HepG2 (cell line): ENCODE data around the gene SLC23A3. TPM values are rescaled to one million over a fixed set of nuclear protein-coding genes. Genes with fewer than 3 reads are reported as not detected.

Experiments used
- HOXA3 ChIP-seq: sonication (generic); formaldehyde crosslinking; IDR thresholded peaks from 2 replicates; pipeline ENCODE4 v1.5.0; 2020; ENCODE audit warnings: missing genetic modification reagents
- ISL2 ChIP-seq: sonication (generic); formaldehyde crosslinking; IDR thresholded peaks from 2 replicates; pipeline ENCODE4 v1.5.0; 2020; ENCODE audit warnings: missing genetic modification reagents
- KLF16 ChIP-seq, 2 experiments: sonication (generic) in 1 of 2; formaldehyde crosslinking in 1 of 2; IDR thresholded peaks; 2 replicates each; pipeline versions ENCODE4 v1.6.1 to v1.8.0; 2016 to 2023; ENCODE audit warnings: missing genetic modification reagents in 2 of 2, missing compliant biosample characterization in 1 of 2
- POLR2AphosphoS2 ChIP-seq: IDR thresholded peaks from 2 replicates; pipeline ENCODE4 v1.6.1; 2011; ENCODE audit warnings: low read depth, low read length, improper control_type of control experiment
- SCMH1 ChIP-seq: sonication (generic); formaldehyde crosslinking; IDR thresholded peaks from 2 replicates; pipeline ENCODE4 v1.9.0; 2021; ENCODE audit warnings: missing genetic modification reagents, mild to moderate bottlenecking, borderline replicate concordance
- SMARCC2 ChIP-seq: fragments of 450-650 bp; IDR thresholded peaks from 2 replicates; pipeline ENCODE4 v1.6.1; 2017; ENCODE audit warnings: antibody characterized with exemption, mild to moderate bottlenecking
- TP53 ChIP-seq: sonication (generic); formaldehyde crosslinking; conservative IDR thresholded peaks from 2 replicates; pipeline ENCODE4 v1.4.0; 2020; ENCODE audit warnings: missing genetic modification reagents
- ZBTB42 ChIP-seq: sonication (generic); formaldehyde crosslinking; IDR thresholded peaks from 2 replicates; pipeline ENCODE4 v1.5.0; 2020; ENCODE audit warnings: mild to moderate bottlenecking, missing genetic modification reagents
- ZNF205 ChIP-seq: IDR thresholded peaks from 2 replicates; pipeline ENCODE4 v1.6.1; 2018; ENCODE audit warnings: missing biosample characterization, missing genetic modification reagents
- ZNF562 ChIP-seq: sonication (generic); formaldehyde crosslinking; IDR thresholded peaks from 2 replicates; pipeline ENCODE4 v1.8.0; 2022; ENCODE audit warnings: missing genetic modification reagents, borderline replicate concordance
- ZNF598 ChIP-seq: sonication (generic); formaldehyde crosslinking; IDR thresholded peaks from 2 replicates; pipeline ENCODE4 v1.5.1; 2020; ENCODE audit warnings: mild to moderate bottlenecking, missing genetic modification reagents, borderline replicate concordance
- ZNF619 ChIP-seq: sonication (generic); formaldehyde crosslinking; IDR thresholded peaks from 2 replicates; pipeline ENCODE4 v1.4.0; 2020; ENCODE audit warnings: mild to moderate bottlenecking, missing genetic modification reagents
- polyA plus RNA-seq, 8 experiments: library from polyadenylated mRNA; depleted of rRNA in 3 of 8; stranded (reverse) in 7 of 8; unstranded in 1 of 8; fragments of >200 nt; fragmentation: Illumina TruSeq in 4 of 8; extraction: Trizol in 4 of 8; gene quantifications; 2 replicates each; pipeline versions ENCODE4 v1.2.1 to v1.2.3, GENCODE V29; 2011 to 2016; ENCODE audit warnings: low read depth in 4 of 8, missing spikeins in 1 of 8, mixed read lengths in 1 of 8; ENCODE audit not compliant: insufficient read depth in 1 of 8
- total RNA-seq, 5 experiments: library from RNA; depleted of rRNA; stranded (reverse); fragments of >200 nt; fragmentation: Illumina TruSeq; extraction: Trizol; gene quantifications; 2 replicates each; pipeline ENCODE4 v1.2.3, GENCODE V29; 2016; ENCODE audit warnings: low read depth in 1 of 5
- TF ChIP-seq, protein P1 (sequence below): sonication (generic); formaldehyde crosslinking; IDR thresholded peaks from 2 replicates; pipeline ENCODE4 v1.4.0; 2020; ENCODE audit warnings: mild to moderate bottlenecking, missing genetic modification reagents
- TF ChIP-seq, protein P2 (sequence below): sonication (generic); formaldehyde crosslinking; IDR thresholded peaks from 2 replicates; pipeline ENCODE4 v1.4.0; 2020; ENCODE audit warnings: low read depth, mild to moderate bottlenecking, missing genetic modification reagents
- TF ChIP-seq, protein P3 (sequence below): sonication (generic); formaldehyde crosslinking; IDR thresholded peaks from 2 replicates; pipeline ENCODE4 v1.5.1; 2020; ENCODE audit warnings: mild to moderate bottlenecking, missing genetic modification reagents, moderate library complexity

The SLC23A3 gene
- total and polyA plus RNA-seq, 2 of the 13 experiments (the other 11 are each of a cell fraction or from before 2014, with no cell fraction given) = 0.38 to 0.78 TPM

DNA sequence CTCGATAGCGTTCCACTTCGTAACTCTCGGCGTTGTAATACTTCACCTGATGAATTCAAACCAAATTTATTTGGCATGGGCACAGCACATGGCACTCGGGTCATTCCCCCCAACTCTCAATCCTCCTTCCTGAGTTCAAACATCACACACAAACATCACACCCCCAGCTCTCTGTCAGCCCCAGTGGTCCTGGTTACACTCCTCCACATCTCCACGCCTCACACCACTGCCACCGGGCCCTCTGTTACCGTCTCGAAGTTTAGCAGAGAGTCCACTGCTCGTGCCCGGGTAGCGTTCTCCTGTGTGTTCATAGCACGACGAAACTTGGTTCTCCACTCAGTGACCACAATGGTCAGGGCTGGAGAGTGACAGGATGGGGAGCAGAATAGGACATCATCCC lies 44.3 kb upstream of the SLC23A3 start (continued):
- TF ChIP-seq POLR2AphosphoS2 (0 out of 2 replicates have a peak, but pooled peaks have one; percentile 2), ZNF619 (CRISPR knock-in tag) (no peak), SMARCC2 (no peak), HOXA3 (CRISPR knock-in tag) (no peak), SCMH1 (CRISPR knock-in tag) (no peak), KLF16 (CRISPR knock-in tag; IDR thresholded peaks at IDR 0.05) (no peak), TP53 (CRISPR knock-in tag) (no peak), ZNF205 (no peak), ZBTB42 (CRISPR knock-in tag) (no peak), ZNF598 (CRISPR knock-in tag) (peak; percentile 48; the same call in 1 of the 2 replicates), ISL2 (CRISPR knock-in tag) (no peak), ZNF562 (no peak)
- TF ChIP-seq, protein P1, sequence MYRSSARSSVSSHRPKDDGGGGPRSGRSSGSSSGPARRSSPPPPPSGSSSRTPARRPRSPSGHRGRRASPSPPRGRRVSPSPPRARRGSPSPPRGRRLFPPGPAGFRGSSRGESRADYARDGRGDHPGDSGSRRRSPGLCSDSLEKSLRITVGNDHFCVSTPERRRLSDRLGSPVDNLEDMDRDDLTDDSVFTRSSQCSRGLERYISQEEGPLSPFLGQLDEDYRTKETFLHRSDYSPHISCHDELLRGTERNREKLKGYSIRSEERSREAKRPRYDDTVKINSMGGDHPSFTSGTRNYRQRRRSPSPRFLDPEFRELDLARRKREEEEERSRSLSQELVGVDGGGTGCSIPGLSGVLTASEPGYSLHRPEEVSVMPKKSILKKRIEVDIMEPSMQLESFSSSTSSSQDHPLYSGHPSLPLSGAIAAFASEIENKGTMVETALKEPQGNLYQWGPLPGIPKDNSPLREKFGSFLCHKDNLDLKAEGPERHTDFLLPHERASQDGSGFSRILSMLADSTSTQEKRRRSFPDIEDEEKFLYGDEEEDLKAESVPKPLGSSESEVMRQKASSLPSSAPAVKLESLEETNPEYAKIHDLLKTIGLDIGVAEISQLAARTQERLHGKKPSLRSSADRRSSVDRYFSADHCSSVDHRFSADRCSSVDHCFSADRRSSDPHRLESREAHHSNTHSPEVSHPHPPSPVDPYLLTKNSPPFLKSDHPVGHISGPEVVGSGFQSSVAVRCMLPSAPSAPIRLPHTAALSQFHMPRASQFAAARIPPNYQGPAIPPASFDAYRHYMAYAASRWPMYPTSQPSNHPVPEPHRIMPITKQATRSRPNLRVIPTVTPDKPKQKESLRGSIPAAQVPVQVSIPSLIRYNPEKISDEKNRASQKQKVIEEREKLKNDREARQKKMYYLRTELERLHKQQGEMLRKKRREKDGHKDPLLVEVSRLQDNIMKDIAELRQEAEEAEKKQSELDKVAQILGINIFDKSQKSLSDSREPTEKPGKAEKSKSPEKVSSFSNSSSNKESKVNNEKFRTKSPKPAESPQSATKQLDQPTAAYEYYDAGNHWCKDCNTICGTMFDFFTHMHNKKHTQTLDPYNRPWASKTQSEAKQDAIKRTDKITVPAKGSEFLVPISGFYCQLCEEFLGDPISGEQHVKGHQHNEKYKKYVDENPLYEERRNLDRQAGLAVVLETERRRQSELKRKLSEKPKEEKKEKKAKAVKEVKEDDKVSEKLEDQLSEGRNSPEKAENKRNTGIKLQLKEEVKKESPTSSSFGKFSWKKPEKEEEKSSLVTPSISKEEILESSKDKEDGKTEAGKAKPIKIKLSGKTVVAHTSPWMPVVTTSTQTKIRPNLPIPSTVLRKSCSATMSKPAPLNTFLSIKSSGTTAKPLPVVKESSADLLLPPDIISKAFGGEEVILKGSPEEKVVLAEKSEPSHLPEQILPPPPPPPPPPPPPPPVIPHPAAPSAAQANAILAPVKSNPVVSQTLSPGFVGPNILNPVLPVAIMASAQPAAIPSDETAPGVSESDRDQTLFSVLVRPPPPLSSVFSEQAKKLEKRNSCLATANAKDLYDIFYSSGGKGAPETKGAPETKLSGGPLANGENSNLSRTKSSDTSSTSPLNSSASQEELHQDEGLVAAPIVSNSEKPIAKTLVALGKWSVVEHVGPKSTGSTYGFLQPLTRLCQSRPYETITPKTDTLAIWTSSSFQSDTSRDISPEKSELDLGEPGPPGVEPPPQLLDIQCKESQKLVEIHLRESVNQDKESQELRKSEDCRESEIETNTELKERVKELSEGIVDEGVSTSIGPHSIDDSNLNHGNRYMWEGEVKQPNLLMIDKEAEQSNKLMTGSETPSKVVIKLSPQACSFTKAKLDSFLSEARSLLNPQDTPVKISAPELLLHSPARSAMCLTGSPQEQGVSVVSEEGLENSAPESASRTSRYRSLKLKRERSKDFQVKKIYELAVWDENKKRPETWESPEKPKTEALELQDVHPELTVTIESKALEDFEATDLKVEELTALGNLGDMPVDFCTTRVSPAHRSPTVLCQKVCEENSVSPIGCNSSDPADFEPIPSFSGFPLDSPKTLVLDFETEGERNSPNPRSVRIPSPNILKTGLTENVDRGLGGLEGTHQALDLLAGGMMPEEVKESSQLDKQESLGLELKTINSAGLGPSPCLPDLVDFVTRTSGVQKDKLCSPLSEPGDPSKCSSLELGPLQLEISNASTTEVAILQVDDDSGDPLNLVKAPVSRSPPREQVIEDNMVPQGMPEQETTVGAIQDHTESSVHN (CRISPR knock-in tag) = no peak
- TF ChIP-seq, protein P2, sequence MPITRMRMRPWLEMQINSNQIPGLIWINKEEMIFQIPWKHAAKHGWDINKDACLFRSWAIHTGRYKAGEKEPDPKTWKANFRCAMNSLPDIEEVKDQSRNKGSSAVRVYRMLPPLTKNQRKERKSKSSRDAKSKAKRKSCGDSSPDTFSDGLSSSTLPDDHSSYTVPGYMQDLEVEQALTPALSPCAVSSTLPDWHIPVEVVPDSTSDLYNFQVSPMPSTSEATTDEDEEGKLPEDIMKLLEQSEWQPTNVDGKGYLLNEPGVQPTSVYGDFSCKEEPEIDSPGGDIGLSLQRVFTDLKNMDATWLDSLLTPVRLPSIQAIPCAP (CRISPR knock-in tag) = no peak
- TF ChIP-seq, protein P3, sequence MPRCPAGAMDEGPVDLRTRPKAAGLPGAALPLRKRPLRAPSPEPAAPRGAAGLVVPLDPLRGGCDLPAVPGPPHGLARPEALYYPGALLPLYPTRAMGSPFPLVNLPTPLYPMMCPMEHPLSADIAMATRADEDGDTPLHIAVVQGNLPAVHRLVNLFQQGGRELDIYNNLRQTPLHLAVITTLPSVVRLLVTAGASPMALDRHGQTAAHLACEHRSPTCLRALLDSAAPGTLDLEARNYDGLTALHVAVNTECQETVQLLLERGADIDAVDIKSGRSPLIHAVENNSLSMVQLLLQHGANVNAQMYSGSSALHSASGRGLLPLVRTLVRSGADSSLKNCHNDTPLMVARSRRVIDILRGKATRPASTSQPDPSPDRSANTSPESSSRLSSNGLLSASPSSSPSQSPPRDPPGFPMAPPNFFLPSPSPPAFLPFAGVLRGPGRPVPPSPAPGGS (CRISPR knock-in tag) = 0 out of 2 replicates have a peak, but pooled peaks have one; percentile 37
